Liver (tissue), 9 donors: ENCODE measurements around the gene MTMR2. TPM values are rescaled to one million over a fixed set of nuclear protein-coding genes. Genes with fewer than 3 reads are reported as not detected.

Source experiments
- DNase-seq: peaks from one replicate; pipeline ENCODE4 v3.0.0-alpha.2; 2017; ENCODE audit warnings: low spot score
- H3K27ac ChIP-seq, 2 donors: one replicate each; pipeline ENCODE4 v1.7.0; 2013; ENCODE audit warnings: inconsistent platforms in 2 of 2, low read length in 2 of 2, control low read depth in 1 of 2, low read depth in 1 of 2, mild to moderate bottlenecking in 1 of 2
- H3K27me3 ChIP-seq, 4 donors: one replicate each; pipeline versions ENCODE4 v1.6.1 to v1.7.0; 2013; ENCODE audit warnings: low read length in 3 of 4, inconsistent platforms in 1 of 4, mild to moderate bottlenecking in 1 of 4, moderate library complexity in 1 of 4; ENCODE audit not compliant: control insufficient read depth in 4 of 4, insufficient read depth in 4 of 4
- H3K36me3 ChIP-seq, 4 donors: one replicate each; pipeline versions ENCODE4 v1.6.1 to v1.7.0; 2013; ENCODE audit warnings: low read length in 3 of 4, mild to moderate bottlenecking in 3 of 4, low read depth in 1 of 4, moderate library complexity in 1 of 4; ENCODE audit not compliant: control insufficient read depth in 4 of 4, insufficient read depth in 3 of 4
- H3K4me1 ChIP-seq, 4 donors: one replicate each; pipeline versions ENCODE4 v1.6.1 to v1.7.0; 2013; ENCODE audit warnings: low read length in 3 of 4, mild to moderate bottlenecking in 3 of 4, moderate library complexity in 1 of 4; ENCODE audit not compliant: control insufficient read depth in 4 of 4, insufficient read depth in 4 of 4
- H3K4me3 ChIP-seq, 3 donors: one replicate each; pipeline versions ENCODE4 v1.6.1 to v1.7.0; 2013; ENCODE audit warnings: low read length in 3 of 3, control low read depth in 1 of 3, low read depth in 1 of 3, mild to moderate bottlenecking in 1 of 3
- H3K9ac ChIP-seq, 2 donors: one replicate each; pipeline ENCODE4 v1.7.0; 2013; ENCODE audit warnings: low read length in 2 of 2, mild to moderate bottlenecking in 2 of 2, moderate library complexity in 2 of 2, control low read depth in 1 of 2, low read depth in 1 of 2
- H3K9me3 ChIP-seq, 4 donors: one replicate each; pipeline versions ENCODE4 v1.6.1 to v1.7.0; 2013; ENCODE audit warnings: low read length in 3 of 4; ENCODE audit not compliant: control insufficient read depth in 4 of 4
- ATF3 ChIP-seq: IDR thresholded peaks from 2 replicates; pipeline ENCODE4 v1.6.1; 2016; ENCODE audit warnings: antibody characterized with exemption
- CTCF ChIP-seq: fragments of 150-350 bp; IDR thresholded peaks from 2 replicates; pipeline ENCODE4 v1.5.1; 2017; ENCODE audit warnings: improper control_type of control experiment, low read depth, low read length; ENCODE audit not compliant: missing input control
- EGR1 ChIP-seq, 2 donors: IDR thresholded peaks; 2 replicates each; pipeline ENCODE4 v1.6.1; 2016 to 2018; ENCODE audit warnings: antibody characterized with exemption in 2 of 2, low read depth in 2 of 2
- FOXA1 ChIP-seq: IDR thresholded peaks from 2 replicates; pipeline ENCODE4 v1.6.1; 2016; ENCODE audit warnings: antibody characterized with exemption
- FOXA2 ChIP-seq: IDR thresholded peaks from 2 replicates; pipeline ENCODE4 v1.6.1; 2016; ENCODE audit warnings: antibody characterized with exemption
- GABPA ChIP-seq, 2 donors: IDR thresholded peaks in 1 of 2; conservative IDR thresholded peaks in 1 of 2; 2 replicates each; pipeline ENCODE4 v1.6.1; 2016; ENCODE audit warnings: antibody characterized with exemption in 2 of 2, mild to moderate bottlenecking in 1 of 2, moderate library complexity in 1 of 2
- HNF4A ChIP-seq, 2 donors: conservative IDR thresholded peaks; 2 replicates each; pipeline ENCODE4 v1.6.1; 2016; ENCODE audit warnings: antibody characterized with exemption in 2 of 2, mild to moderate bottlenecking in 2 of 2
- HNF4G ChIP-seq: IDR thresholded peaks from 2 replicates; pipeline ENCODE4 v1.6.1; 2016; ENCODE audit warnings: antibody characterized with exemption
- JUND ChIP-seq, 2 donors: IDR thresholded peaks; 2 replicates each; pipeline ENCODE4 v1.6.1; 2016; ENCODE audit warnings: antibody characterized with exemption in 2 of 2
- NR2F2 ChIP-seq: IDR thresholded peaks from 2 replicates; pipeline ENCODE4 v1.6.1; 2016; ENCODE audit warnings: antibody characterized with exemption
- RAD21 ChIP-seq, 2 donors: IDR thresholded peaks; 2 replicates each; pipeline ENCODE4 v1.6.1; 2016; ENCODE audit warnings: antibody characterized with exemption in 2 of 2, mild to moderate bottlenecking in 2 of 2
- REST ChIP-seq: IDR thresholded peaks from 2 replicates; pipeline ENCODE4 v1.6.1; 2016; ENCODE audit warnings: antibody characterized with exemption, mild to moderate bottlenecking
- RXRA ChIP-seq, 2 donors: IDR thresholded peaks; 2 replicates each; pipeline ENCODE4 v1.6.1; 2017 to 2018; ENCODE audit warnings: antibody characterized with exemption in 2 of 2, mild to moderate bottlenecking in 1 of 2
- TAF1 ChIP-seq: conservative IDR thresholded peaks from 2 replicates; pipeline ENCODE4 v1.6.1; 2016; ENCODE audit warnings: antibody characterized with exemption, mild to moderate bottlenecking
- YY1 ChIP-seq: IDR thresholded peaks from 2 replicates; pipeline ENCODE4 v1.6.1; 2016; ENCODE audit warnings: antibody characterized with exemption, mild to moderate bottlenecking
- ZBTB33 ChIP-seq: IDR thresholded peaks from 2 replicates; pipeline ENCODE4 v1.6.1; 2016; ENCODE audit warnings: antibody characterized with exemption
- WGBS: extraction: QIAGEN DNeasy Blood & Tissue Kit; methylation state at CpG from one replicate; pipeline ENCODE4 v1.1.7; 2013; 5-methylcytosine and 5-hydroxymethylcytosine counted together
- polyA plus RNA-seq, 2 donors: library from polyadenylated mRNA; stranded (reverse) in 1 of 2; unstranded in 1 of 2; fragments of 200-250 nt in 1 of 2; fragments of >200 nt in 1 of 2; fragmentation: Nextera tagmentation in 1 of 2; extraction: Ambion mirVana in 1 of 2; gene quantifications; one replicate each; pipeline versions ENCODE4 v1.2.1 to v1.2.3, GENCODE V29; 2013 to 2015
- total RNA-seq, 2 donors: library from RNA; depleted of rRNA; stranded (reverse); fragments of >200 nt; gene quantifications; one replicate each; pipeline ENCODE4 v1.2.3, GENCODE V29; 2014
- donor health status: healthy.
- donor health status: healthy.
- donor health status: healthy.
- donor health status: healthy.
- donor health status: healthy.

The MTMR2 gene
- total and polyA plus RNA-seq, 4 donors, result 2.0 to 9.5 (median 3.1) TPM

- Histone ChIP-seq H3K36me3 (no peaks in the 10 kb centered on the region), H3K4me1 (peaks cover 7 to 36% (median 15%) of the 10 kb centered on the region in 4 donors), H3K9ac (peak overlapping the region in 1 of 2 donors; percentile 40), H3K9me3 (no peaks in the 10 kb centered on the region), H3K27ac (peak overlapping the region; percentile 27 to 36), H3K27me3 (no peaks in the 10 kb centered on the region), H3K4me3 (peak overlapping the region in 2 of 3 donors; percentile 27 to 38)
- TF ChIP-seq TAF1, result no peak
- no peak for TF ChIP-seq REST
- no peak for TF ChIP-seq HNF4G
- no peak for TF ChIP-seq CTCF
- no peak for TF ChIP-seq YY1
- no peak for TF ChIP-seq FOXA2
- TF ChIP-seq GABPA (IDR thresholded peaks at IDR 0.05 in 1 of 2, conservative IDR thresholded peaks at IDR 0.05 in 1 of 2), result no peak
- no peak for TF ChIP-seq JUND (IDR thresholded peaks at IDR 0.05)
- no peak for TF ChIP-seq FOXA1
- TF ChIP-seq RXRA (IDR thresholded peaks at IDR 0.05), result no peak
- TF ChIP-seq HNF4A (conservative IDR thresholded peaks at IDR 0.05), result no peak
- TF ChIP-seq ZBTB33, result no peak
- TF ChIP-seq NR2F2, result no peak
- no peak for TF ChIP-seq ATF3
- no peak for TF ChIP-seq EGR1 (IDR thresholded peaks at IDR 0.05; ENCODE audit: low read depth in 2 of 2)
- 82% methylated on average over 5 of the region's 5 CpGs for WGBS
- DNase-seq, result no peak
These were observed 129.8 kb downstream of the MTMR2 start for GRCh38 chr11:95794086-95794485.

GRCh38 chr11:95793116-95793515, 130.8 kb downstream of the MTMR2 start:
- H3K9me3 ChIP-seq, result no peaks in the 10 kb centered on the region
- H3K27ac ChIP-seq, result no peak overlapping the region
- H3K9ac ChIP-seq, result no peak overlapping the region
- no peak overlapping the region for H3K4me3 ChIP-seq
- 93% methylated on average over 4 of the region's 4 CpGs for WGBS
- H3K4me1 ChIP-seq, result peaks cover 11 to 46% (median 21%) of the 10 kb centered on the region in 4 donors
- no peaks in the 10 kb centered on the region for H3K36me3 ChIP-seq
- no peaks in the 10 kb centered on the region for H3K27me3 ChIP-seq
- TF ChIP-seq REST (no peak), ZBTB33 (no peak), RAD21 (IDR thresholded peaks at IDR 0.05) (no peak)
- DNase-seq, result no peak
